ENCODE results near the gene SRC.

DNA sequence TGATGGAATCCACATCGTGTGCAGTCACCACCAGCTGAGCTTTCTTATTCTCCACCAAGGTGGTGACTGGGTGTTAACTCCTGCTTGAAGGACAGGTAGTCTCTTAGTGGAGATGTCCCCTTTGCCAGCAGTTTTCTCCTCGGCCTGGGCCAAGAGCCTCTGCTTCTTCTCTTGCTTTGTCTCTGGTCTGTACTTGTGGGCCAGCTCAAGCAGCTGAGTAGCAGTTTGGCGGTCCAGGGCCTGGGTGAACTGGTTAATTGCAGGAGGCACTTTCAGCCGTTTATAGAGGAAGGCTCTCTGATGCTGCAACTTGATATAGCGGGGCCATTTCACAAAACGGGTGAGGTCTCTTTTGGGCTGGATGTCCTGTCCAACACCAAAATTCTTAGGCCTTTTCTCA, 99.1 kb downstream of the SRC start:
- TF ChIP-seq GATA2 (IDR thresholded peaks at IDR 0.05; ENCODE audit: low read depth, low read length) (no peak), GATA3 (IDR thresholded peaks at IDR 0.05; ENCODE audit: low read depth, low read length) (no peak)

All from SH-SY5Y (cell line).